Left lung (tissue), 10 donors: ENCODE data around the gene INPP4B. TPM values are rescaled to one million over a fixed set of nuclear protein-coding genes. Genes with fewer than 3 reads are reported as not detected.
A peak's percentile ranks its signal among the peaks of the same experiment; 100 is the strongest.

Experiments
- ATAC-seq: fragments of 200-7000 bp; cut with Tn5 transposase; one replicate; pipeline ENCODE4 v1.9.1; 2020; ENCODE audit warnings: moderate library complexity
- DNase-seq, 4 donors: peaks; one replicate each; pipeline ENCODE4 v3.0.0-alpha.2; 2013 to 2020
- H3K27ac ChIP-seq, 2 donors: fragments of 200-600 bp; sonication (generic) in 1 of 2; one replicate each; pipeline versions ENCODE4 v1.5.0 to v1.8.0; 2020 to 2021
- H3K27me3 ChIP-seq, 2 donors: fragments of 200-600 bp; sonication (generic) in 1 of 2; one replicate each; pipeline versions ENCODE4 v1.5.0 to v1.8.0; 2020 to 2021
- H3K36me3 ChIP-seq, 2 donors: fragments of 200-600 bp; sonication (generic) in 1 of 2; one replicate each; pipeline versions ENCODE4 v1.5.0 to v1.8.0; 2020 to 2021
- H3K4me1 ChIP-seq, 2 donors: fragments of 200-600 bp; one replicate each; pipeline ENCODE4 v1.8.0; 2021
- H3K4me3 ChIP-seq, 2 donors: fragments of 200-600 bp; sonication (generic) in 1 of 2; one replicate each; pipeline versions ENCODE4 v1.5.0 to v1.8.0; 2020 to 2021; ENCODE audit warnings: mild to moderate bottlenecking in 1 of 2
- H3K9me3 ChIP-seq, 2 donors: fragments of 200-600 bp; sonication (generic) in 1 of 2; one replicate each; pipeline versions ENCODE4 v1.5.0 to v1.8.0; 2020 to 2021
- intact Hi-C, 2 donors: fragments of 100-400 bp; cut with DNase I; formaldehyde crosslinking; loops; one replicate each; pipeline versions ENCODE4 v1.11.2 to v1.14.2; 2022
- polyA plus RNA-seq, 6 donors: library from polyadenylated mRNA; unstranded; fragments of 120-200 nt; gene quantifications; one replicate each; pipeline ENCODE4 v1.2.1, GENCODE V29; 2013; ENCODE audit not compliant: insufficient read length in 6 of 6
- total RNA-seq, 2 donors: library from RNA; stranded (reverse); fragmentation: NEBNext Ultra II Directional; extraction: Animal tissue kit (Norgen Biotek cat#: 25700); gene quantifications; one replicate each; pipeline ENCODE4 v1.2.1, GENCODE V29; 2021
- TF ChIP-seq, protein P1 (sequence below), 2 donors: fragments of 200-600 bp; sonication (generic) in 1 of 2; IDR thresholded peaks; one replicate each; pipeline versions ENCODE4 v1.5.0 to v1.8.0; 2021; ENCODE audit warnings: antibody characterized with exemption in 2 of 2
- donor health status: DM: no; HTN: yes; CAD: no.
- donor health status: DM: no; HTN: no; CAD: no.

The INPP4B gene
- total and polyA plus RNA-seq, 8 donors, result 7.3 to 15.1 (median 11.6) TPM

DNA sequence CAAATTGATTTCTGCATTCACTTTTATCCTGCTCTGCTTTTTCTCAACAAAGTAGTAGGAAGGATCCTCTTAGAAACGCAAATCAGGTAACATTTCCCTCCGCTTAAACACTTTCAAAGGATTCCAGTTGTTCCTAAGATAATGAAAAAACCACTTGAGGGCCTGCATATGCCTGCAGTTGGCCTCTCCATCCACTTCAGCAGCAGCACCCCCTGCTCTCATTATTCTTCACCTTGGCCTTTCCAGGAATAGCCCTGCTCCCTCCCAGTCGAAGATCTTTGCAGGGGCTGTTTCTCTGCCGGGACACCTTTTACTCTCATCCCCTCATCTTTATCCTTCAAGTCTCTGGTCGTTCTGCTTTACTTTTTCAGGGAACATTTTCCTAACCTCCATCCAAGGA lies 314.0 kb downstream of the INPP4B start:
- intact Hi-C loops, result no loop called here

GRCh38 chr4:142530728-142531127 lies 315.4 kb downstream of the INPP4B start:
- no peaks in the 10 kb centered on the region for H3K4me1 ChIP-seq
- TF ChIP-seq, protein P1, sequence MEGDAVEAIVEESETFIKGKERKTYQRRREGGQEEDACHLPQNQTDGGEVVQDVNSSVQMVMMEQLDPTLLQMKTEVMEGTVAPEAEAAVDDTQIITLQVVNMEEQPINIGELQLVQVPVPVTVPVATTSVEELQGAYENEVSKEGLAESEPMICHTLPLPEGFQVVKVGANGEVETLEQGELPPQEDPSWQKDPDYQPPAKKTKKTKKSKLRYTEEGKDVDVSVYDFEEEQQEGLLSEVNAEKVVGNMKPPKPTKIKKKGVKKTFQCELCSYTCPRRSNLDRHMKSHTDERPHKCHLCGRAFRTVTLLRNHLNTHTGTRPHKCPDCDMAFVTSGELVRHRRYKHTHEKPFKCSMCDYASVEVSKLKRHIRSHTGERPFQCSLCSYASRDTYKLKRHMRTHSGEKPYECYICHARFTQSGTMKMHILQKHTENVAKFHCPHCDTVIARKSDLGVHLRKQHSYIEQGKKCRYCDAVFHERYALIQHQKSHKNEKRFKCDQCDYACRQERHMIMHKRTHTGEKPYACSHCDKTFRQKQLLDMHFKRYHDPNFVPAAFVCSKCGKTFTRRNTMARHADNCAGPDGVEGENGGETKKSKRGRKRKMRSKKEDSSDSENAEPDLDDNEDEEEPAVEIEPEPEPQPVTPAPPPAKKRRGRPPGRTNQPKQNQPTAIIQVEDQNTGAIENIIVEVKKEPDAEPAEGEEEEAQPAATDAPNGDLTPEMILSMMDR (IDR thresholded peaks at IDR 0.05), result no peak
- intact Hi-C loops, result no loop called here
- H3K9me3 ChIP-seq, result no peaks in the 10 kb centered on the region
- no peak for DNase-seq
- no peaks in the 10 kb centered on the region for H3K36me3 ChIP-seq
- H3K27ac ChIP-seq, result no peak overlapping the region
- no peak for ATAC-seq
- no peaks in the 10 kb centered on the region for H3K27me3 ChIP-seq
- no peak overlapping the region for H3K4me3 ChIP-seq

More for the DNA sequence above, 314.0 kb downstream of the INPP4B start:
- ATAC-seq (no peak), DNase-seq (no peak)
- H3K27me3 ChIP-seq, result no peaks in the 10 kb centered on the region
- H3K36me3 ChIP-seq, result no peaks in the 10 kb centered on the region
- H3K27ac ChIP-seq, result no peak overlapping the region
- H3K4me3 ChIP-seq, result no peak overlapping the region
- H3K9me3 ChIP-seq, result no peaks in the 10 kb centered on the region
- TF ChIP-seq, protein P1 (IDR thresholded peaks at IDR 0.05), result no peak
- H3K4me1 ChIP-seq, result no peaks in the 10 kb centered on the region

GRCh38 chr4:142528433-142528832 lies 317.7 kb downstream of the INPP4B start:
- Histone ChIP-seq H3K9me3 (no peaks in the 10 kb centered on the region), H3K4me1 (no peaks in the 10 kb centered on the region), H3K36me3 (no peaks in the 10 kb centered on the region), H3K27me3 (no peaks in the 10 kb centered on the region), H3K4me3 (no peak overlapping the region), H3K27ac (no peak overlapping the region)
- ATAC-seq (peak; percentile 14), DNase-seq (no peak)
- TF ChIP-seq, protein P1 (IDR thresholded peaks at IDR 0.05), result no peak
- intact Hi-C loops, result no loop called here

- Histone ChIP-seq H3K36me3 (no peaks in the 10 kb centered on the region), H3K4me1 (no peaks in the 10 kb centered on the region), H3K27ac (no peak overlapping the region), H3K9me3 (no peaks in the 10 kb centered on the region), H3K27me3 (no peaks in the 10 kb centered on the region), H3K4me3 (no peak overlapping the region)
- intact Hi-C loops, result no loop called here
- DNase-seq (no peak), ATAC-seq (no peak)
- TF ChIP-seq, protein P1 (IDR thresholded peaks at IDR 0.05), result no peak
These were observed 323.0 kb downstream of the INPP4B start for GRCh38 chr4:142523111-142523510.

DNA sequence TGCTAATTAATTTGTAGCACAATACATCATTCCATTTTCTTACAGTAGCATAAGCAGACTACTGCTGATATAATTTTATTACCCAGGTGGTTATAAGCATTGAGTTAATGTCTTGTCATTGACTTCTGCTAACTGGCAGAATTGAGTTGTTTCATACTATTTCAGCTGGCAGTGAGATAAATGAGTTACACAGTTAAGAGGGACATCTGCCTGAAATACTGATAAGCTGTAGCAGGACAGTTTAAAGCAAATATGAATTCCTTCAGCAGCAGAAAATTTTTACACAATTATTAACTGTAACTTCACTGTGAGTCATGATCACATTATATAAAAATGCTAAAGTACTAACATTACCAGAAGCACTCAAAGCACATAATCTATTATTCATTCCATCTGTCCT lies 326.8 kb downstream of the INPP4B start:
- Histone ChIP-seq H3K4me3 (no peak overlapping the region), H3K27ac (no peak overlapping the region), H3K9me3 (no peaks in the 10 kb centered on the region), H3K36me3 (no peaks in the 10 kb centered on the region), H3K27me3 (no peaks in the 10 kb centered on the region), H3K4me1 (no peaks in the 10 kb centered on the region)
- TF ChIP-seq, protein P1 (IDR thresholded peaks at IDR 0.05), result no peak
- intact Hi-C loops, result no loop called here
- DNase-seq (no peak), ATAC-seq (no peak)
